ENCODE results near the gene PRKCB. TPM values are rescaled to one million over a fixed set of nuclear protein-coding genes. Genes with fewer than 3 reads are reported as not detected.

PRKCB gene
- total and polyA plus RNA-seq, 4 donors, result 1.6 to 9.4 (median 4.0) TPM

DNA sequence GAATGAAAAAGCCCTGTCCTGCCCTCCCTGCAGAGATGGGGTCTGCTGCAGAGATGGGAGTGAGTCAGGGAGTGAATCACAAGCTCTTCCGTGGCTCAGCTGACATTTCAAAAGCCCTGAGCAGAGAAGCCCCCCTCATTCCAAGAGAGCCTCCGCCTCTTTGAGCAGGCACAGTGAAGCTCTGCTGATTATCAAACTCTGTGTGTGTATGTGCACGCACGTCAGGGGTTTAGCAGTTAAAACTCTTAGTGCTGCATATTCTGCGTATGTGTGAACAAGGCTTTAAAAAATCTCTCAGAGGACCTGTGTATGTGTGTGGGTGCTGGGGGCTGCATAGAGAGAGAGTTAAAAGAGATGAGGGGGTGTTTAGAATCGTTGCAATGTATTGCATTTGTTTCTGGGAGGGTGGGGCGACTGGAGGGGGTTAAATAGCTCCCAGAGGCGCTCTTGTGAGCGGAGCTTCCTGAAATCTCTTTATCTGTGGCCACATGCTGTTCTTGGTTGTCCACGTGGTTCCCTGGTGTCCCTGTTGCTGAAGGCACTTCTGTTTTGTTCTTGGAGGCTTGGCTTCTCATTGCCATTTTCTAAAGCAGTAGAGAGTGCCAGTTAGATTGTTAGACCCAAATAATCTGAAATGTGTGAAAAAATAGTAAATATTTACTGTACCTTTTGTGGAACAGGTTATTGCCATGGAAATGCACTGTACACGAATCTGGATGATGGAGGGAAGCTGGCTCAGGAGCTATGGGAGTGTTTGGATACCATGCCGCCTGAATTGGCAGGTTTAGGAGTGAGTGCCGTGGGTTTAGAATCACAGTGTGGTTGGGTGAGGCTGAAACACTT is 116.6 kb downstream of the PRKCB start:
- DNase-seq (ENCODE audit: low spot score), result no peak
- no peak overlapping the region for H3K9ac ChIP-seq (ENCODE audit: low read depth in 1 of 2, low read length in 2 of 2)
- H3K4me3 ChIP-seq (ENCODE audit: low read depth in 1 of 3, low read length in 3 of 3), result no peak overlapping the region
- H3K27ac ChIP-seq (ENCODE audit: low read depth in 1 of 2, low read length in 2 of 2), result no peak overlapping the region
- no peaks in the 10 kb centered on the region for H3K36me3 ChIP-seq (ENCODE audit: control insufficient read depth in 4 of 4, insufficient read depth in 3 of 4, low read depth in 1 of 4, low read length in 3 of 4)
- no peaks in the 10 kb centered on the region for H3K9me3 ChIP-seq (ENCODE audit: control insufficient read depth in 4 of 4, low read length in 3 of 4)
- no peaks in the 10 kb centered on the region for H3K4me1 ChIP-seq (ENCODE audit: control insufficient read depth in 4 of 4, insufficient read depth in 4 of 4, low read length in 3 of 4)
- TF ChIP-seq HNF4A (conservative IDR thresholded peaks at IDR 0.05) (no peak), JUND (IDR thresholded peaks at IDR 0.05) (no peak), HNF4G (IDR thresholded peaks at IDR 0.05) (no peak), RXRA (IDR thresholded peaks at IDR 0.05) (no peak), NR2F2 (IDR thresholded peaks at IDR 0.05) (no peak), FOXA2 (IDR thresholded peaks at IDR 0.05) (no peak), TAF1 (conservative IDR thresholded peaks at IDR 0.05) (no peak), YY1 (IDR thresholded peaks at IDR 0.05) (no peak)
- TF ChIP-seq, protein P1, sequence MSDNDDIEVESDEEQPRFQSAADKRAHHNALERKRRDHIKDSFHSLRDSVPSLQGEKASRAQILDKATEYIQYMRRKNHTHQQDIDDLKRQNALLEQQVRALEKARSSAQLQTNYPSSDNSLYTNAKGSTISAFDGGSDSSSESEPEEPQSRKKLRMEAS (IDR thresholded peaks at IDR 0.05), result no peak
- TF ChIP-seq, protein P2, sequence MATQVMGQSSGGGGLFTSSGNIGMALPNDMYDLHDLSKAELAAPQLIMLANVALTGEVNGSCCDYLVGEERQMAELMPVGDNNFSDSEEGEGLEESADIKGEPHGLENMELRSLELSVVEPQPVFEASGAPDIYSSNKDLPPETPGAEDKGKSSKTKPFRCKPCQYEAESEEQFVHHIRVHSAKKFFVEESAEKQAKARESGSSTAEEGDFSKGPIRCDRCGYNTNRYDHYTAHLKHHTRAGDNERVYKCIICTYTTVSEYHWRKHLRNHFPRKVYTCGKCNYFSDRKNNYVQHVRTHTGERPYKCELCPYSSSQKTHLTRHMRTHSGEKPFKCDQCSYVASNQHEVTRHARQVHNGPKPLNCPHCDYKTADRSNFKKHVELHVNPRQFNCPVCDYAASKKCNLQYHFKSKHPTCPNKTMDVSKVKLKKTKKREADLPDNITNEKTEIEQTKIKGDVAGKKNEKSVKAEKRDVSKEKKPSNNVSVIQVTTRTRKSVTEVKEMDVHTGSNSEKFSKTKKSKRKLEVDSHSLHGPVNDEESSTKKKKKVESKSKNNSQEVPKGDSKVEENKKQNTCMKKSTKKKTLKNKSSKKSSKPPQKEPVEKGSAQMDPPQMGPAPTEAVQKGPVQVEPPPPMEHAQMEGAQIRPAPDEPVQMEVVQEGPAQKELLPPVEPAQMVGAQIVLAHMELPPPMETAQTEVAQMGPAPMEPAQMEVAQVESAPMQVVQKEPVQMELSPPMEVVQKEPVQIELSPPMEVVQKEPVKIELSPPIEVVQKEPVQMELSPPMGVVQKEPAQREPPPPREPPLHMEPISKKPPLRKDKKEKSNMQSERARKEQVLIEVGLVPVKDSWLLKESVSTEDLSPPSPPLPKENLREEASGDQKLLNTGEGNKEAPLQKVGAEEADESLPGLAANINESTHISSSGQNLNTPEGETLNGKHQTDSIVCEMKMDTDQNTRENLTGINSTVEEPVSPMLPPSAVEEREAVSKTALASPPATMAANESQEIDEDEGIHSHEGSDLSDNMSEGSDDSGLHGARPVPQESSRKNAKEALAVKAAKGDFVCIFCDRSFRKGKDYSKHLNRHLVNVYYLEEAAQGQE (IDR thresholded peaks at IDR 0.05), result no peak
- 24% methylated on average over 13 of the region's 13 CpGs for WGBS
- H3K27me3 ChIP-seq (ENCODE audit: control insufficient read depth in 4 of 4, insufficient read depth in 4 of 4, low read length in 3 of 4), result peaks cover 0 to 6% (median 0%) of the 10 kb centered on the region in 4 donors

DNA sequence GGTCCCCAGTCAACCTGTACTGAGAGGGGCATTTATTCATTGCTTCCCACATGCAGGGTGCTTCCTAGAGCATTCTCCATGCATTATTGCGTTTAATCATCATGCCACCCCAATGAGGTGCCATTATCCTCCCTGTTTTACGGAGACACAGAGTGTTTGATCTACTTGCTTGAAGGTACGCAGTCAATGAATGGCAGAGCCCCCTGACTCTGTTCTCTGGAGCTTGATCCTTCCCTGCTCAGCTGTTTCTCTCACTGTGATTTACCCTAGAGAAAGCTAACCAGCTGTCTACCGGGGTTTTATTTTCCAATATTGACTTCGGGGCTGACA is 117.2 kb downstream of the PRKCB start:
- DNase-seq (ENCODE audit: low spot score), result no peak
- Histone ChIP-seq H3K9me3 (ENCODE audit: control insufficient read depth in 4 of 4, low read length in 3 of 4) (no peaks in the 10 kb centered on the region), H3K36me3 (ENCODE audit: control insufficient read depth in 4 of 4, insufficient read depth in 3 of 4, low read depth in 1 of 4, low read length in 3 of 4) (no peaks in the 10 kb centered on the region), H3K27ac (ENCODE audit: low read depth in 1 of 2, low read length in 2 of 2) (no peak overlapping the region), H3K4me1 (ENCODE audit: control insufficient read depth in 4 of 4, insufficient read depth in 4 of 4, low read length in 3 of 4) (no peaks in the 10 kb centered on the region), H3K27me3 (ENCODE audit: control insufficient read depth in 4 of 4, insufficient read depth in 4 of 4, low read length in 3 of 4) (peaks cover 0 to 6% (median 0%) of the 10 kb centered on the region in 4 donors), H3K9ac (ENCODE audit: low read depth in 1 of 2, low read length in 2 of 2) (no peak overlapping the region), H3K4me3 (ENCODE audit: low read depth in 1 of 3, low read length in 3 of 3) (no peak overlapping the region)
- TF ChIP-seq GABPA (IDR thresholded peaks at IDR 0.05 in 1 of 2, conservative IDR thresholded peaks at IDR 0.05 in 1 of 2) (no peak), RAD21 (IDR thresholded peaks at IDR 0.05) (no peak), RXRA (IDR thresholded peaks at IDR 0.05) (no peak), EGR1 (IDR thresholded peaks at IDR 0.05; ENCODE audit: low read depth in 2 of 2) (no peak), JUND (IDR thresholded peaks at IDR 0.05) (no peak), HNF4A (conservative IDR thresholded peaks at IDR 0.05) (no peak), SP1 (IDR thresholded peaks at IDR 0.05) (no peak), HNF4G (IDR thresholded peaks at IDR 0.05) (no peak), FOXA2 (IDR thresholded peaks at IDR 0.05) (no peak), YY1 (IDR thresholded peaks at IDR 0.05) (no peak)
- TF ChIP-seq, protein P2 (IDR thresholded peaks at IDR 0.05), result no peak
- WGBS, result 82% methylated on average over 5 of the region's 5 CpGs
